IPS-NIHi7 (cell line): ENCODE data around the gene PRPF40B.

Experiments
- DNase-seq: peaks from one replicate; pipeline ENCODE4 v3.0.0; 2012; ENCODE audit warnings: mixed read lengths; ENCODE audit errors: extremely low spot score

PRPF40B gene

GRCh38 chr12:49635656-49636055 is 12.3 kb downstream of the PRPF40B start:
- DNase-seq = no peak

- no peak for DNase-seq
Measured at GRCh38 chr12:49636574-49636973, 13.2 kb downstream of the PRPF40B start.

GRCh38 chr12:49636979-49637755 is 13.8 kb downstream of the PRPF40B start:
- DNase-seq = peak; percentile 82

GRCh38 chr12:49641748-49642369 is 18.5 kb downstream of the PRPF40B start:
- no peak for DNase-seq

DNA sequence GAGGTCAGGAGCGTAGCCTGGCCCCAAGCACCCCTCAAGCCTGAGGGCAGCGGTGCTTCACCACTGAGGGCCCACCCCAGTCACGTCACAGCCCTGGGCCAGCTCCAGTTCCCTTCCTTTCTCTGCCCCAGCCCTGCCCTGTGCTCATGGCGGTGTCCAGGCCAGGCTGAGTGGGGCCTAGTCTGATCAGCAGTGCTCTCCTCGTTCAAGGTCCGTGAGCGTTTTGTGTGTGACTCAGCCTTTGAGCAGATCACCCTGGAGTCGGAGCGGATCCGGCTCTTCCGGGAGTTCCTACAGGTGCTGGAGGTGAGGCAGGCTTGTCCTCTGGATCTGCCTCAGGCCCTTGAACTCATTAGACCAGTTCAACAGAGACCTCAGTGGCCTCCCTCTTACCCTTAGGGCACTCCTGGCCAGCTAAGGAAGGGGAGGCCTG is 19.0 kb downstream of the PRPF40B start:
- no peak for DNase-seq

GRCh38 chr12:49643135-49643534 is 19.8 kb downstream of the PRPF40B start:
- DNase-seq = no peak

DNA sequence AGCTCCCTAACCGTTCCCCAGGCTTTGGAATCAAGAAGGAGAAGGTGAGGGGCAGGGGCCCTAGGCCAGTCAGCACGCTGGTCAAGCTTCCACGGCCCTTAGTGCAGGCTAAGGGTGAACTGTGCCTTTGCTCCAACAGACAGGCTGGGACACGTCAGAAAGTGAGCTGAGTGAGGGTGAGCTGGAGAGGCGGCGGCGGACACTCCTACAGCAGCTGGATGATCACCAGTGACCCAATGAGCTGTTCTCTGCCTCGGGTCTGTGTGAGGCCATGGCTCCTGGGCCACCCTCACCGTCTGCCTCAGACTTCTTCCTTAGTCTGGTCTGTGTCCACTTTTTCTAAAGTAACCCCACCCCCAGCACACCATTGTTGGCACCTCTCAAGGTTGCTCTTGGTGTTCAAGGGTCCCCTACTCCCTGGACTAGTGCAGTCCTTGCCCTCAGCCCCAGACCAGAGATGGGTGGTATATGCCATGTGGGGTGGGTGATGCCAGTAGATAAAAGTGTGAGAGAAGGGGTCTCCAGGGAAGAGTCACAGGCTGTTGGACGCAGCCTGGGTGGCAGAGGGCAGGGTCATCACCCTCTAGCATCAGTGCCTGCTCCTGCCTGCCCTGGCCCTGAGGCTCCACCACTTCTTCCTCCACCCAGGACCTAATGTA is 20.7 kb downstream of the PRPF40B start:
- no peak for DNase-seq

- DNase-seq = peak; percentile 93
Measured at GRCh38 chr12:49644620-49644994, 21.2 kb downstream of the PRPF40B start.

DNA sequence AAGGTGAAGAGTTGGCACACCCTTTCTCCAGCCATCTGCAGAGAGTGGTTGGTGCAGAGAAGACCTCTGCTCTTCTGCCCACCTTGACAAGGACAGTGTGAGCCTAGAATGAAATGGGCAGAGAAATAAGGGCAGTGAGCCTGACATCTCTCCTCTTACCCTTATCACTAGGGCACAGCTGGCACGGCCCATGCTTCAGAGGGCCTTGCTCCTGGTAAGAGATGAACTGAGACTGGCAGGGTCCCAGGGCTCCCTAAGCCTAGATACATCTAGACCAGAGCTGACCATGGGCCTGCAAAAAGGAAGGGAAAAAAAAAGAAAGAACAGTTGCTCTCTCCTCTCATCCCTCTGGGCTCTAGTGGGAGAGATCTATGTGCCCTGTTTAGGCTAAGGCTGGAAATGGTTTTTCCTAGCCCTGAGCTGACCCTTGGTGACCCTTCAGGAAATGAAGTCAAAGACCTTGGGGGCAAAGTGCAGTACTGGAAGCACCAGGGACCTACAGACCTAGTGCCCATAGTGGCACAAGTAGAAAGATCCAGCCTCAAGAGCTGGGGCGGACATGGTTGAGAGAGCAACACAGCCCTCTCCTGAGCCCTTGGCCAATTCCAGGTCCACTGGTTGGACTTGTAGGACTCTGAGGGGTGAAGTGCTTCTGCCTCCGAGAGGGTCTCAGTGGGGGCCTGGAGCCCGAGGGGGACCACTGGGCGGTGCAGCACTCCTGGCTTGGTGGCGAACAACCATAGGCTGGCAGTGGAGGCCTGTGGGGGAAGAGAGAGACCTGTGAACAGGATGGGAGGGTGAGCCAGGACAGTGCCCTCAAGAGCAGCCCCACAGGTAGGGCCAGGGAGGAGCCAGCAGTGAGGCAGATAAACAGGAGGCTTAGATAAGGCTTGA is 22.0 kb downstream of the PRPF40B start:
- DNase-seq = no peak

- DNase-seq = no peak
Measured at GRCh38 chr12:49646331-49646830, 23.0 kb downstream of the PRPF40B start.

GRCh38 chr12:49646871-49647654 is 23.7 kb downstream of the PRPF40B start:
- no peak for DNase-seq

DNA sequence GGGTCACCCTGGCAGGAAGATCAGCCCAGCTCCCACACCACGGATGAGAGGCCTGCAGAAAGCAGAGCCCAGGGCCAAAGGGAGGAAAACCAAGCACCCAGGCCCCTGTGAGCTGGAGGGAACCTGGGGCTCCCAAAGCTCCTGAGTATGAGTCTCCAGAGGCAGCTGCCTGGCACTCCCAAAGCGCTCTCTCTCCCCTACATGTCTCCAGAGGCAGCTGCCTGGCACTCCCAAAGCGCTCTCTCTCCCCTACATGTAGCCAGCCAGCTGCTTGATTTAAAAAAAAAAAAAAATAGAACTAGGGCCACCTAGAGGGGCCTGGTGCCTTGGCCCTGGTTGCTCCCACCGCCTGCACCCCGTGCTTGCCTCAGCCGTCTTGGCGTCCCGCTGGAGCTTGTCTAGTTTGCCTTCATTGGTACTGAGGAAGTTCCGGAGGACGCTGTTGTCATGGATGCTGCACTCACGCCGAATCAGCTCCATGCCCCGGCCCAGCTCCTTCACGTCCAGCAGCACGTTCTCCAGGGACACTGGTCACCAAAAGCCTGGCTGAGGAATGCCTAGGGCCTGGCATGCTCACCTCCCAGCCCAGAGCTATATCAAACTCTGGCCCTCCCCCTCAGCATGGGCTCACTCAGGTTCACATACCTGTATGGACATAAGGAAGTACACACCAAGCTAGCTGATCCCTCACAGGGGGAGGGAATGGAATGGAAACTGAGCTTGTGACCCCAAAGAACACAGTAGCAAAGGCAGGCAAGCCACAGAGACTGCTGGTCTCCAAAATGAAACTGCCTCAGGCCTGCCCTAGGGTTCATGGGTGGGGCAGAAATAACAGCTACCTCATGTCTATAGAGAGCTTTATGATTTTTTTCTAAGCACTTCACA is 24.7 kb downstream of the PRPF40B start:
- DNase-seq = no peak

- DNase-seq = no peak
Measured at GRCh38 chr12:49648712-49649003, 25.3 kb downstream of the PRPF40B start.

DNA sequence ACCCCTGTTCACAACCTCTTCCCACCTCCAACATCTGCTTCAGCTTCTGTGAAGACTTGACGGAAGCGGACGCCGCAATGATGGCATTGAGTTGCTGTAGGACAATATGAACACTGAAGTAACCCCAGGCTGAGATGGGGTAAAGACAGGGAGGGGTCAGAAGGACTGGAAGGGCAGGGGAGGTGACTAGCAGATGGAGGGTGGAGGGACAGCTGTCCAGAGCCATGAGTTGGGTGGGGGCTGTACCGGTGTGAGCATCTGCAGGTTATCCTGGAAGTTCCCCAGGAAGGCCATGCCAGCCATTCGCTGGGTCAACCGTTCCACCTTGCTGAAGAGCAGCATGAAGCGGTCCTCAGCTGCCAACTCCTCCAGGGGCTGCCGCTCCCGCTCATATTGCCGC is 26.1 kb downstream of the PRPF40B start:
- DNase-seq = no peak

- DNase-seq = no peak
Measured at GRCh38 chr12:49649892-49650291, 26.5 kb downstream of the PRPF40B start.

GRCh38 chr12:49651855-49652254 is 28.5 kb downstream of the PRPF40B start:
- no peak for DNase-seq

- DNase-seq = no peak
Measured at GRCh38 chr12:49652921-49653520, 29.7 kb downstream of the PRPF40B start.

DNA sequence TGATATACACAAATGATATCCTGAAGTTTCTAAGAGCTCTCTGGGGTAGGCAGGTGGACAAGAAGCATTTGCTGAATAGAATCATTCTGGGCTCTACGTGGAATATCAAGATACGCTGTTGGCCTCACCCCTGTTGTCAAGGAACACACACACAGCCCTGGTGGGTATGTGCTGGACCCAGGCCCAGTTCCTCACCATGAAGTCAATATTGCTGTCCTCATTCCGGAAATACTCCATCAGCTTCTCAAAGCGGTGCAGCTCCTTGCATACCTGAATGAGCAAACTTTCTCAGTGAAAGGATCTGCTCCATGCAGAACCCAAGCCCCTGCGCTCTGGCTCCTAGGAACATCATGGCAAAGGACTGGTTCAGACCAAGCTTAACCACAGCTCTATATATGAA is 31.4 kb downstream of the PRPF40B start:
- no peak for DNase-seq

- DNase-seq = no peak
Measured at GRCh38 chr12:49655595-49656236, 32.4 kb downstream of the PRPF40B start.
